GM23248 (cell line): ENCODE measurements around the gene CCDC107. TPM values are rescaled to one million over a fixed set of nuclear protein-coding genes. Genes with fewer than 3 reads are reported as not detected.

Experiments
- DNase-seq: peaks from one replicate; pipeline ENCODE4 v3.0.0-alpha.2; 2015
- H2AFZ ChIP-seq: fragments of 200-600 bp; sonication (generic); 2 replicates; pipeline ENCODE4 v1.6.1; 2016; ENCODE audit warnings: antibody characterized with exemption
- H3F3A ChIP-seq: fragments of 200-600 bp; sonication (generic); 2 replicates; pipeline ENCODE4 v1.6.1; 2016; ENCODE audit warnings: mild to moderate bottlenecking, antibody characterized with exemption, mixed run types; ENCODE audit not compliant: insufficient read depth
- H3K27ac ChIP-seq: fragments of 200-600 bp; sonication (generic); 2 replicates; pipeline ENCODE4 v1.5.1; 2016; ENCODE audit warnings: mild to moderate bottlenecking
- H3K27me3 ChIP-seq: fragments of 200-600 bp; sonication (generic); replicated peaks from 2 replicates; pipeline ENCODE4 v1.6.1; 2016; ENCODE audit warnings: mild to moderate bottlenecking; ENCODE audit not compliant: insufficient read depth
- H3K36me3 ChIP-seq: fragments of 200-600 bp; sonication (generic); 2 replicates; pipeline ENCODE4 v1.6.1; 2016; ENCODE audit warnings: low read depth, mild to moderate bottlenecking
- H3K4me1 ChIP-seq: fragments of 200-600 bp; sonication (generic); 2 replicates; pipeline ENCODE4 v1.6.1; 2016; ENCODE audit warnings: mild to moderate bottlenecking; ENCODE audit not compliant: insufficient read depth
- H3K4me2 ChIP-seq: fragments of 200-600 bp; sonication (generic); one replicate; pipeline ENCODE4 v1.6.1; 2016; ENCODE audit warnings: mild to moderate bottlenecking; ENCODE audit not compliant: unreplicated experiment
- H3K4me3 ChIP-seq: fragments of 200-600 bp; sonication (generic); 2 replicates; pipeline ENCODE4 v1.5.1; 2016; ENCODE audit warnings: mild to moderate bottlenecking
- H3K79me2 ChIP-seq: fragments of 200-600 bp; sonication (generic); 2 replicates; pipeline ENCODE4 v1.6.1; 2016; ENCODE audit warnings: mild to moderate bottlenecking; ENCODE audit not compliant: insufficient read depth
- H3K9ac ChIP-seq: fragments of 200-600 bp; sonication (generic); 2 replicates; pipeline ENCODE4 v1.6.1; 2016; ENCODE audit warnings: mild to moderate bottlenecking
- H3K9me2 ChIP-seq: fragments of 200-600 bp; sonication (generic); 2 replicates; pipeline ENCODE4 v1.6.1; 2016; ENCODE audit warnings: mixed run types, mild to moderate bottlenecking, moderate library complexity; ENCODE audit not compliant: insufficient read depth
- H3K9me3 ChIP-seq: fragments of 200-600 bp; sonication (generic); one replicate; pipeline ENCODE4 v1.6.1; 2017; ENCODE audit warnings: low read depth
- H4K20me1 ChIP-seq: fragments of 200-600 bp; sonication (generic); 2 replicates; pipeline ENCODE4 v1.6.0; 2016; ENCODE audit not compliant: insufficient read depth
- EZH2 ChIP-seq: fragments of 200-600 bp; sonication (generic); IDR thresholded peaks from 2 replicates; pipeline ENCODE4 v1.6.1; 2018; ENCODE audit warnings: antibody characterized with exemption, mild to moderate bottlenecking; ENCODE audit not compliant: insufficient read depth, poor library complexity, severe bottlenecking
- EZH2phosphoT487 ChIP-seq: fragments of 200-600 bp; sonication (generic); IDR thresholded peaks from 2 replicates; pipeline ENCODE4 v1.6.1; 2018; ENCODE audit warnings: antibody characterized with exemption, moderate library complexity, mild to moderate bottlenecking, low read depth; ENCODE audit not compliant: insufficient read depth
- WGBS, 2 experiments: methylation state at CpG; one replicate each; pipeline ENCODE4 v1.1.6; 2015 to 2017; ENCODE audit warnings: low lambda C conversion rate in 2 of 2, low coverage in 1 of 2; ENCODE audit errors: missing lambda C conversion rate in 2 of 2; 5-methylcytosine and 5-hydroxymethylcytosine counted together
- in situ Hi-C: fragments of 300-500 bp; cut with MboI; formaldehyde crosslinking; loops from 2 replicates; pipeline ENCODE4 v1.15.0; 2020
- polyA plus RNA-seq: library from polyadenylated mRNA; unstranded; fragments of >200 nt; fragmentation: Nextera tagmentation; extraction: Ambion mirVana; gene quantifications from 2 replicates; pipeline ENCODE4 v1.2.1, GENCODE V29; 2016
- total RNA-seq: library from RNA; depleted of rRNA; stranded (reverse); fragments of >200 nt; shearing (Covaris generic); gene quantifications from 2 replicates; pipeline ENCODE4 v1.2.3, GENCODE V29; 2014

CCDC107 gene
- total and polyA plus RNA-seq, 2 experiments from 2014 or later, result 28.6 to 52.8 TPM

DNA sequence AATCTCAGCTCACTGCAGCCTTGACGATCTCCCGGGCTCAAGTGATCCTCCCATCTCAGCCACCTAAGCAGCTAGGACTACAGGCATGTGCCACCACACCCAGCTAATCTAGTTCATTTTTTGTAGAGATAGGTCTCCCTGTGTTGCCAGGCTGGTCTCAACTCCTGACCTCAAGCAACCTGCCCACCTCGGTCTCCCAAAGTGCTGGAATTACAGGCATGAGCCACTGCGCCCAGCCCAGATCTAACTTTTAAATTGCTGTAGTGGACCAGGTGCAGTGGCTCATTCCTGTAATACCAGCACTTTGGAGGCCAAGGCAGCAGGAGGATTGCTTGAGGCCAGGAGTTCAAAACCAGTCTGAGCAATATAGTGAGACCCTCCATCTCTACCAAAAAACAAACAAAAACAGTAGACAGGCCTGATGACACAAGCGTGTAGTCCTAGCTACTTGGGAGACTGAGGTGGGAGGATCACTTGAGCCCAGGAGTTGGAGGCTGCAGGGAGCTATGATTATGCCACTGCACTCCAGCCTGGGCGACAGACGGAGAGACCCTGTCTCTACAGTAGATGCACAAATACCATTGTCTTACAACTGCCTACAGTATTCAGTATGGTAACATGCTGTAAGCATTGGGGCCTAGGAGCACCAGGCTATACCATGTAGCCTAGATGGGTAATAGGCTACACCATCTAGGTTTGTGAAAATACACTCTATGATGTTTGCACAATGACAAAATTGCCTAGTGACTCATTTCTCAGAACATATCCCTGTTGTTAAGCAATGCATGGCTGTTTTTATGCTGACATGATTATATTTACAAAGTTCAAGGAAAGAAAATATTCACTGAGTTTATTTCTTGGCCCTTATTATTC, 5.9 kb upstream of the CCDC107 start:
- in situ Hi-C loops, result no loop called here

DNA sequence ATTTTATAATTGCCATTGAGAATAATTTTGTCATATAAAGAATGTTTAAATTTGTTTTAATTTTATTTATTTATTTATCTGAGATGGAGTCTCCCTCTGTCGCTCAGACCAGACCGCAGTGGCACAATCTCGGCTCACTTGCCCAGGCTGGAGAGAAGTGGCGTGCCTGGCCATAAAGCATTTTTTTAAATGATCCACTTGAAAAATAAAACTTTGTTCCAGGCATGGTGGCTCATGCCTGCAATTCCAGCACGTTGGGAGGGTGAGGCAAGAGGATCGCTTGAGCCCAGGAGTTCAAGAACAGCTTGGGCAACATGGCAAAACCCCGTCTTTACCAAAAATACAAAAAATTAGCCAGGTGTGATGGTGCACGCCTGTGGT, 5.3 kb upstream of the CCDC107 start:
- H3K27me3 ChIP-seq, result no peaks in the 10 kb centered on the region
- H3K27ac ChIP-seq, result peak overlapping the region; percentile 77
- WGBS, 2 experiments, result 46 to 49% methylated on average over 8 of the region's 8 CpGs
- H4K20me1 ChIP-seq, result no peaks in the 10 kb centered on the region
- peaks cover 41% of the 10 kb centered on the region for H3K4me1 ChIP-seq
- peak overlapping the region; percentile 27; the same call in 1 of the 2 replicates for H2AFZ ChIP-seq
- H3K9me2 ChIP-seq, result no peaks in the 10 kb centered on the region
- peak; percentile 57 for DNase-seq
- peak overlapping the region; percentile 63 for H3K9ac ChIP-seq
- no peak overlapping the region for H3K4me3 ChIP-seq
- no peaks in the 10 kb centered on the region for H3K9me3 ChIP-seq
- H3K4me2 ChIP-seq, result no peak overlapping the region
- no peaks in the 10 kb centered on the region for H3K79me2 ChIP-seq
- peaks cover 19% of the 10 kb centered on the region for H3F3A ChIP-seq
- no peaks in the 10 kb centered on the region for H3K36me3 ChIP-seq
- in situ Hi-C loops, result no loop called here
- TF ChIP-seq EZH2phosphoT487 (no peak), EZH2 (no peak)

More for the DNA sequence above, 5.9 kb upstream of the CCDC107 start:
- H4K20me1 ChIP-seq, result no peaks in the 10 kb centered on the region
- H3K9me3 ChIP-seq, result no peaks in the 10 kb centered on the region
- H2AFZ ChIP-seq, result no peak overlapping the region
- peak; percentile 84 for DNase-seq
- H3K27ac ChIP-seq, result peak overlapping the region; percentile 77
- H3F3A ChIP-seq, result peaks cover 22% of the 10 kb centered on the region
- H3K9ac ChIP-seq, result peak overlapping the region; percentile 63
- H3K4me2 ChIP-seq, result peak overlapping the region; percentile 1
- peaks cover 40% of the 10 kb centered on the region for H3K4me1 ChIP-seq
- H3K4me3 ChIP-seq, result no peak overlapping the region
- 95 to 96% methylated on average over 7 of the region's 7 CpGs for WGBS, 2 experiments
- H3K79me2 ChIP-seq, result no peaks in the 10 kb centered on the region
- no peaks in the 10 kb centered on the region for H3K36me3 ChIP-seq
- no peaks in the 10 kb centered on the region for H3K27me3 ChIP-seq
- H3K9me2 ChIP-seq, result no peaks in the 10 kb centered on the region
- no peak for TF ChIP-seq EZH2
- no peak for TF ChIP-seq EZH2phosphoT487

DNA sequence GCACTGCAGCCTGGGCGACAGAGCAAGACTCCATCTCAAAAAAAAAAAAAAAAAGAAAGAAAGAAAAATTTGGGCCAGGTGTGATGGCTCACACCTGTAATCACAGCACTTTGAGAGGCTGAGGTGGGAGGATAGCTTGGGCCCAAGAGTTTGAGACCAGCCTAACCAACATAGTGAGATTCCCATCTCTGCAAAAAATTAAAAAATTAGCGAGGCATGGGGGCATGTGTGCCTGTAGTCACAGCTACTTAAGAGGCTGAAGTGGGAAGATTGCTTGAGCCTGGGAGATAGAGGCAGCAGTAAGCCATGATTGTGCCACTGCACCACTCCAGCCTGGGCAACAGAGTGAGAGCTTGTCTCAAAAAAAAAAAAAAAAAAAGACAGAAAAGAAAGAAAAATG, 4.5 kb upstream of the CCDC107 start:
- H4K20me1 ChIP-seq, result no peaks in the 10 kb centered on the region
- H3F3A ChIP-seq, result peaks cover 13% of the 10 kb centered on the region
- no peaks in the 10 kb centered on the region for H3K36me3 ChIP-seq
- peaks cover 36% of the 10 kb centered on the region for H3K4me1 ChIP-seq
- no peak overlapping the region for H2AFZ ChIP-seq
- no peaks in the 10 kb centered on the region for H3K27me3 ChIP-seq
- WGBS, 2 experiments, result 97 to 100% methylated on average over 2 of the region's 2 CpGs
- no peaks in the 10 kb centered on the region for H3K79me2 ChIP-seq
- DNase-seq, result no peak
- TF ChIP-seq EZH2phosphoT487 (no peak), EZH2 (no peak)
- no peaks in the 10 kb centered on the region for H3K9me3 ChIP-seq
- H3K9ac ChIP-seq, result no peak overlapping the region
- H3K27ac ChIP-seq, result peak overlapping the region; percentile 77; the same call in 1 of the 2 replicates
- in situ Hi-C loops, result no loop called here
- no peaks in the 10 kb centered on the region for H3K9me2 ChIP-seq
- H3K4me3 ChIP-seq, result no peak overlapping the region
- no peak overlapping the region for H3K4me2 ChIP-seq

DNA sequence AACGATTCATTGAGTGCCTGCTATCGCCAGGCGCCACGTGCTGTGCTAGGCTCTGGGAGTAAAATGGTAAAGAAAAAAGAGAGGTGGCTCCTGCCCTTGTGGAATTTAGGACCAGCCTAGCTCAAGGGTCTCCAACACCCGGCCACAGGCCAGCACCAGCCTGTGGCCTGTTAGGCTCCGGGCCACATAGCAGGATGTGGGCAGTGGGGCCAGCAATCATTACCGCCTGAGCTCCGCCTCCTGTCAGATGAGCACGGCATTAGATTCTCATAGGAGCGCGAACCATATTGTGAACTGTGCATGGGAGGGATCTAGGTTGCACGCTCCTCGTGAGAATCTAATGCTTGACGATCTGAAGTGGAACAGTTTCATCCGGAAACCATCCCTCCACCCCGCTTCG, 1.7 kb upstream of the CCDC107 start:
- no peak for TF ChIP-seq EZH2
- TF ChIP-seq EZH2phosphoT487, result no peak
- Histone ChIP-seq H3K4me3 (no peak overlapping the region), H3K27me3 (no peaks in the 10 kb centered on the region), H4K20me1 (no peaks in the 10 kb centered on the region), H3K9me3 (no peaks in the 10 kb centered on the region), H3K9ac (no peak overlapping the region), H3K79me2 (peaks cover 18% of the 10 kb centered on the region; the same call in 1 of the 2 replicates), H3F3A (peaks cover 34% of the 10 kb centered on the region), H2AFZ (peak overlapping the region; percentile 78; the same call in 1 of the 2 replicates), H3K36me3 (peaks cover 5% of the 10 kb centered on the region; the same call in 1 of the 2 replicates), H3K9me2 (no peaks in the 10 kb centered on the region), H3K4me1 (peaks cover 26% of the 10 kb centered on the region), H3K4me2 (no peak overlapping the region), H3K27ac (no peak overlapping the region)
- DNase-seq, result no peak
- in situ Hi-C loops, result no loop called here
- WGBS, 2 experiments, result 72 to 74% methylated on average over 17 of the region's 17 CpGs
